Glutamatergic neuron (in vitro differentiated cells): ENCODE results near the gene AOAH. TPM values are rescaled to one million over a fixed set of nuclear protein-coding genes. Genes with fewer than 3 reads are reported as not detected.

Experiments used
- DNase-seq: peaks from one replicate; pipeline ENCODE4 v3.0.0; 2022
- H3K27ac Mint-ChIP-seq: one replicate; pipeline ENCODE4 v1.8.0; 2020; ENCODE audit warnings: mild to moderate bottlenecking, mixed read lengths, inconsistent platforms; ENCODE audit not compliant: unreplicated experiment
- H3K27me3 Mint-ChIP-seq: one replicate; pipeline ENCODE4 v1.8.0; 2020; ENCODE audit warnings: mild to moderate bottlenecking, moderate library complexity, mixed read lengths, inconsistent platforms; ENCODE audit not compliant: unreplicated experiment
- H3K36me3 Mint-ChIP-seq: one replicate; pipeline ENCODE4 v1.8.0; 2020; ENCODE audit warnings: mild to moderate bottlenecking, mixed read lengths, inconsistent platforms; ENCODE audit not compliant: unreplicated experiment
- H3K4me1 Mint-ChIP-seq: one replicate; pipeline ENCODE4 v1.8.0; 2020; ENCODE audit warnings: mild to moderate bottlenecking, low read depth, mixed read lengths, inconsistent platforms; ENCODE audit not compliant: unreplicated experiment
- H3K4me3 Mint-ChIP-seq: one replicate; pipeline ENCODE4 v1.8.0; 2020; ENCODE audit warnings: mild to moderate bottlenecking, mixed read lengths, inconsistent platforms; ENCODE audit not compliant: unreplicated experiment
- H3K9me3 Mint-ChIP-seq: one replicate; pipeline ENCODE4 v1.8.0; 2020; ENCODE audit warnings: mild to moderate bottlenecking, moderate library complexity, mixed read lengths, inconsistent platforms; ENCODE audit not compliant: unreplicated experiment
- total RNA-seq: library from RNA; stranded (reverse); fragmentation: NEBNext Ultra II Directional; extraction: Animal tissue kit (Norgen Biotek cat#: 25700); gene quantifications from one replicate; pipeline ENCODE4 v1.2.1, GENCODE V29; 2021; ENCODE audit not compliant: unreplicated experiment
- TF ChIP-seq, protein P1 (sequence below): fragments of 200-600 bp; sonication (generic); IDR thresholded peaks from one replicate; pipeline ENCODE4 v1.5.0; 2021; ENCODE audit not compliant: partially characterized antibody, unreplicated experiment

The AOAH gene
- total RNA-seq, 1 donor from 2014 or later, result not detected

DNA sequence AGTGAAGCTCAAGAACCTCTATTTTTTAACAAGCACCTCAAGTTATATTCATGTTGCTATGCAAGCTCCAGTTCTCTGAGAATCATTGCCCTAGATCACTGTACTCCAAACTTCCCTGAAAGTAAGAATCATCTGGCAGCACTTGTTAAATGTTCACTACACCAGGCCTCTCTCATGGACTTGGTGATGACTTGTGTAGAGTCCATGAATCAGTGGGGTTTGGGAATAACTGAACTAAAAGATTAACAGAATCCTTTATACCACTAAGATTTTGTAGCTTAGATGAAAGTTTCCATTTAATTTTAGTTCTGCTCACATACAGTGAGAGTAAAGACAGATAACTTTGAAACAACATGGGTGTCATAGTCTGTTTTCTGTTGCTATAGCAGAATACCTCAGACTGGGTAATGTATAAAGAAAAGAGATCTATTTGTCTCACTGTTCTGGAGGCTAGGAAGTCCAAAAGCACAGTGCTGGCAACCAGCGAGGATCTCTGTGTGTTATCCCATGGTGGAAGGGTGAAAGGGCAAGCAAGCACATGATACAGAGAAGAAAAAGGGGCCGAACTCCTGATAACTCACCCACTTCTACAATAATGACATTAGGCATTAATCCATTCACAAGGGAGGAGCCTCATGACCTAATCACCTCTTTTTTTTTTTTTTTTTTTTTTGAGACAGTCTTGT lies 27.9 kb upstream of the AOAH start:
- Mint-ChIP-seq H3K4me1 (no peaks in the 10 kb centered on the region), H3K27ac (no peak overlapping the region), H3K4me3 (no peak overlapping the region), H3K36me3 (no peaks in the 10 kb centered on the region), H3K27me3 (peaks cover 2% of the 10 kb centered on the region), H3K9me3 (peaks cover 4% of the 10 kb centered on the region)
- DNase-seq, result no peak
- TF ChIP-seq, protein P1, sequence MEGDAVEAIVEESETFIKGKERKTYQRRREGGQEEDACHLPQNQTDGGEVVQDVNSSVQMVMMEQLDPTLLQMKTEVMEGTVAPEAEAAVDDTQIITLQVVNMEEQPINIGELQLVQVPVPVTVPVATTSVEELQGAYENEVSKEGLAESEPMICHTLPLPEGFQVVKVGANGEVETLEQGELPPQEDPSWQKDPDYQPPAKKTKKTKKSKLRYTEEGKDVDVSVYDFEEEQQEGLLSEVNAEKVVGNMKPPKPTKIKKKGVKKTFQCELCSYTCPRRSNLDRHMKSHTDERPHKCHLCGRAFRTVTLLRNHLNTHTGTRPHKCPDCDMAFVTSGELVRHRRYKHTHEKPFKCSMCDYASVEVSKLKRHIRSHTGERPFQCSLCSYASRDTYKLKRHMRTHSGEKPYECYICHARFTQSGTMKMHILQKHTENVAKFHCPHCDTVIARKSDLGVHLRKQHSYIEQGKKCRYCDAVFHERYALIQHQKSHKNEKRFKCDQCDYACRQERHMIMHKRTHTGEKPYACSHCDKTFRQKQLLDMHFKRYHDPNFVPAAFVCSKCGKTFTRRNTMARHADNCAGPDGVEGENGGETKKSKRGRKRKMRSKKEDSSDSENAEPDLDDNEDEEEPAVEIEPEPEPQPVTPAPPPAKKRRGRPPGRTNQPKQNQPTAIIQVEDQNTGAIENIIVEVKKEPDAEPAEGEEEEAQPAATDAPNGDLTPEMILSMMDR, result no peak

DNA sequence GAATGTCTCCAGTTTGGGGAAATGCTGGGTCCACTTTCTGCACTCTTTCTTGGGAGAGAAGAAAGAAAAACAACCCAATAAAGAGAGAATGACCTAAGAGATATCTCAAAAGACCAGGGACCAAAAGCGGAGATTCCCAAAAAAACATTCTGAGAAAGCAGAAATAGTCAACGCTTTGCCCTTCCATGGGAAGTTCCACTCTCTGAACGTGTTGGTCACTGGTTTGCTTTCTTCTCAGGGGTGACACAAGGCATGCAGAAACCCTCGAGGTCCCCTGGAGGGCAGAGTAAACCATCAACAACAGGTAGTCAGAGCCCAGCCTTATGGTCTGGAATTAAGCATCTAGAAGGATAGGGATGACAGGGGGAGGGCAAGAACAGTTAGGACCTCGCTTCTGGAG lies 26.2 kb upstream of the AOAH start:
- Mint-ChIP-seq H3K27me3 (peaks cover 2% of the 10 kb centered on the region), H3K4me1 (no peaks in the 10 kb centered on the region), H3K9me3 (peaks cover 4% of the 10 kb centered on the region), H3K4me3 (no peak overlapping the region), H3K27ac (no peak overlapping the region), H3K36me3 (no peaks in the 10 kb centered on the region)
- DNase-seq, result no peak
- TF ChIP-seq, protein P1, result no peak

DNA sequence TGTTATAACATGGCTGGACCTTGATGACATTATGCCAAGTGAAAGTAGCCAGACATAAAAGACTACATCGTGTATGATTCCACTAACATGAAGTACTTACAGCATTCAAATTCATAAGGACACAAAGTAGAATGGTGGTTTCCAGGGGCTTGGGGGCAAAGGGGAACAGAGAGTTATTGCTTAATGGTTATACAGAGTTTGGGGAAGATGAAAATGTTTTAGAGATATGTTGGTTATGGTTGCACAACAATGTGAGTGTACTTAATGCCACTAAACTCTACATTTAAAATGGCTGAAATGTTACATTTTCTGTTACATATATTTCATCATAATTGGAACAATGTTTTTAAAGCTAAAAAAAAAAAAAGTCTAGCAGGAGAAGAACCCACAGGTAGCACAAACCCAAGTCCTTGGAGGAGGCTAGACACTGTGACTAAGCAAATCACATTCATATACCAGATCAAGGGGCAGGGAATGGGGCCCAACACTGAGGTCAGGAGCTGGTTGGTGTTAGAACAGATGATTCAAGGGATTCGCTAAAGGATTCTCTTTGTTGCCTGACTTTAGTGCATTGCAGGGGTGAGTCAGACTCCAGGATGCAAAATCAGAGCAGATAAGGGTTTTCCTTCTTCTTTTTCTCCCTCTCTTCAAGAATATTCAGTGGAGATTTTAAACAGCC lies 25.1 kb upstream of the AOAH start:
- H3K4me1 Mint-ChIP-seq, result no peaks in the 10 kb centered on the region
- DNase-seq, result no peak
- H3K27me3 Mint-ChIP-seq, result peaks cover 2% of the 10 kb centered on the region
- H3K9me3 Mint-ChIP-seq, result peaks cover 4% of the 10 kb centered on the region
- no peak overlapping the region for H3K27ac Mint-ChIP-seq
- no peak overlapping the region for H3K4me3 Mint-ChIP-seq
- H3K36me3 Mint-ChIP-seq, result no peaks in the 10 kb centered on the region
- TF ChIP-seq, protein P1, result no peak

DNA sequence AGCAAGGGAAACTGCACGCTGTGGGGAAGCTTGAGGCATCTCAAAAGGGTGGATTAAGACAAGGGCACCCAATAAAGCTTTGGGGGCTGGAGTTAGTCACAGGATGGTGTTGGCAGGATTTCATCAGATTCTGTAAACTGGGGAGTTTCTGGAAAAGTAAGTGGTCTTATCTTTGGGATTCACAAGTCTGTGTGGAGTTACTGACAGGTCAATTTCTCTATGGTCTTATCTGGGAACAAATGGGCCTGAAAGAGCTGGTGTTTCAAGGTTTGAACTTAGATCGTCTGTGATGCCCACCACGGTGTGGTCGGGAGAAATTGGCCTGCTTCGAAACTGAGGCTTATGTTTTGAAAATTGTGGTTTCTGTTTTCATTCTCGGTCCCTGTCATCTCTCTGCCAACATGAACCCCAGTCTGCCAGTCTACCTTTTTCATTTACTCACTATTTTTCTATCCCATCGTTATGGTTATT lies 23.8 kb upstream of the AOAH start:
- Mint-ChIP-seq H3K4me3 (no peak overlapping the region), H3K4me1 (no peaks in the 10 kb centered on the region), H3K9me3 (peaks cover 4% of the 10 kb centered on the region), H3K36me3 (no peaks in the 10 kb centered on the region), H3K27ac (no peak overlapping the region), H3K27me3 (peaks cover 2% of the 10 kb centered on the region)
- no peak for DNase-seq
- TF ChIP-seq, protein P1, result no peak

DNA sequence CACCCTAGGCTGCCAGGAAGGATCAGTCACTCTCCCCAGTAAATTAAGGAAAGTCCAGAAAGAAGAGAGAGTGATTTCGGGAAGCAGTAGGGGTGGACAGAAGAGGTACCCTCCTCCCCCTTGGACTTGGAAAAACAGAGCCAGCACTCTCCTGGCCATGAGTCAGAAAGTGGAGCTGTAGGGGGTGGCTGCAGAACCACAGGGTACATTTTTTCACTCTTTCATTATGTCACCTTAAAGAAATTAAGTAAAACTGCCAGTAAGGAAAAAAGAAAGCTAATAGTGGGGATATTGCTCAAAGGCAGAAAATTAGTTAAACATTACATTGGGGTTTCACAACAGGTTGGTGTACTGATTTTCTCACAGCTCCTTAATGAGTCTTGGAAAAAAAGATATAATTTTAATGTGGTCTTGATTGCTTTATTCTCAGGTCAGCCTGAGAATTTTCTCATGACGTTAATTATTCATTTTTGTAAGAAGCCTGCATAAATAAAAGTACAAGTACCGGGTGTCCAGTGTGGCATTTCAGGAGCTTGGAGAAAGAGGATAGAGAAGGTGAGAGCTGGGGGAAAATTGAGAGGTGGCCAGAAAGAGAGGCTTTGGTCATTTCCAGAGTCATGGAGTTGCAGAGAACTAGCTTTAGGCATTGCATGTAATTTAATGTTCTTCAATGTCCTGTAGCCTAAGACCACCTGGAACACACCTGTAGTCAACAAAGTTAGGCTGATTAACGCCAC lies 23.2 kb upstream of the AOAH start:
- Mint-ChIP-seq H3K4me3 (no peak overlapping the region), H3K27ac (no peak overlapping the region), H3K9me3 (peaks cover 4% of the 10 kb centered on the region), H3K27me3 (peaks cover 2% of the 10 kb centered on the region), H3K4me1 (no peaks in the 10 kb centered on the region), H3K36me3 (no peaks in the 10 kb centered on the region)
- TF ChIP-seq, protein P1, result no peak
- DNase-seq, result no peak
